Central memory CD4-positive, alpha-beta T cell (primary cell): ENCODE data around the gene RNF13.

Experiments
- DNase-seq: peaks from one replicate; pipeline ENCODE4 v3.0.0; 2022

The RNF13 gene

DNA sequence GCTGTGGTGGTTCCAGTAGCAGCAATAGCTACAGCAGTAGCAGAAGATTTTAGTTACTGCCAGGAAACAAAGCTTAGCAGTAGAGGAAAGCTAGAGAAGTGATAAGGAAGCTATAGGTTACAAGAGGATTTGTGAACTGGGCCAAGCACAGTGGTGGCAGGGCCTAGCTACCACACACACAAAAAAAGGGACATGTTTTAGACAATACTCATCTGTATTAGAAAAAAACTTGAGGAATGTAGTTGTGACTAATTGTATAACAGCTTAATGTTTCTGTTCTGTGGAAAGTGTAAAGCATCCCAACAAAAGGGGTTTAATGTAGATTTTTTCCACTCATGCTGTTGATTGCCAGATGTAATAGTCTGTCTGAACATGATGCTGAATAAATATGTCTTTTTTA lies 187.6 kb downstream of the RNF13 start:
- no peak for DNase-seq

- no peak for DNase-seq
Observed at GRCh38 chr3:150005243-150006112, 192.5 kb downstream of the RNF13 start.

DNA sequence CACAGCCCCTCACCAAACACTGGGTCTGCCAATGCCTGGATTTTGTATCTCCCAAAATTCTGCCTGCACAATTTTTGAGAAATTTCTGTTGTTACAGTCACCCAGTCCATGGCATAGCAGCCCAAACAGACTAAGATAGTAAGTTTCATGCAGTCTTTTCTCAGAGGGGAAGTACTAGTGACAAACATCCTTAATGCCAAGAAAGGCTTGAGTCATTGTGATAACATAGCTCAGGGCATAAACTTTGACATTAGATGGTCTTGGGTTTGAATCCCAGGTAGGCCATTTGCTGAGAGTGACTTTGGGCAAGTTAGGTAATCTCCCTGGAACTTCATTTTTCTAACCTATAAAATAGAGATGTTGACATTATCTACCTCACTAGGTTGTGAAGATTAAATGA lies 193.8 kb downstream of the RNF13 start:
- no peak for DNase-seq
